Keratinocyte (primary cell): Measurements from ENCODE around the gene PHACTR1.

Experiments
- EZH2 ChIP-seq: IDR thresholded peaks from one replicate; pipeline ENCODE4 v1.6.1; 2012; ENCODE audit warnings: inconsistent platforms, mild to moderate bottlenecking, low read length, moderate library complexity
- TF ChIP-seq, protein P1 (sequence below), 3 experiments: IDR thresholded peaks in 1 of 3; conservative IDR thresholded peaks in 1 of 3; optimal IDR thresholded peaks in 1 of 3; 2 replicates in 2 of 3; 3 replicates in 1 of 3; pipeline versions ENCODE3 to v1.5.1; 2011; ENCODE audit warnings: low read length in 3 of 3, mild to moderate bottlenecking in 3 of 3, moderate library complexity in 2 of 3, control low read depth in 1 of 3, inconsistent platforms in 1 of 3; ENCODE audit not compliant: insufficient read depth in 2 of 3; ENCODE audit errors: extremely low read depth in 1 of 3

DNA sequence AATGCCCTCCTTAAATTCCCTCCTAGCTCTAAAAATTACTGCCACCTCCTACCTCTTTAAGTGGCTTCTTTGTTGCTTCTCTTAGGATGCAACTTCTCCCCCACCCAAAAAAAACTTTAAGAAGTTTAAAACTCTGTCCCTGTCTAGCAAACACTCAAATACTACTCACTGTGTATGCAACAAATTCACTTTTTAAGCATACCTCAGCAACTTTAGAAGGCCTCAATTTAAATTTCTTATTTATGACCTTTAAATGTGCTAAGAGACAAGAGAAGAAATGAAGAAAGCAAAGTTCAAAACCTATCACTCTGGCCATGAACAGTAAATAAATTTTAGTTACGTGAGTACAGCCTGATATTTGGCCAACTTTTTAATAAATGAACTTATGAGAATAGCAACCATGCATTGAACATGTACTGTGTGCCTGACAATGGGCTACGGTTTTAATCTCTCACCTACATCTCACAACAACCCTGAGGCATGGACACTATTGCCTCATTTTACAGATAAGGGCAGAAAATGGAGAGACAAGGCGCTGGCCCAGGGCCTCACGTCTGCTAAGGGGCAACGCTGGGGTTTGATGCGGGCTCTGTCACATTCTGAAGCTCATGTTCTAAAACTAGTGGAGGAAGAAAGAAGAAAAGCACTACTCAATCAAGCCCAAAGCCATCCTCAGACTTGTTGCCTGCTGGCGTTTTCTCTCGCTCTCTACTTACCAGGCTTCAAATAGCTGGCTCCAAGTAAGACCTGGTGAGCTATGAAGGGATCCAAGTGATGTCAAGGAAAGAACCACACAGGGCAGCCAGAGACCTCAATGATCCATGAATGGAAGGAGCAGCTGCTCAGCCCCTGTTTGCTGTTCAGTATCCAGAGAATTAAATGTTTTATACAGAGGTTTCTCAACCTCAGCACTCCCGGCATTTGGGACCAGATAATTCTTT is 512.0 kb downstream of the PHACTR1 start:
- TF ChIP-seq, protein P1, sequence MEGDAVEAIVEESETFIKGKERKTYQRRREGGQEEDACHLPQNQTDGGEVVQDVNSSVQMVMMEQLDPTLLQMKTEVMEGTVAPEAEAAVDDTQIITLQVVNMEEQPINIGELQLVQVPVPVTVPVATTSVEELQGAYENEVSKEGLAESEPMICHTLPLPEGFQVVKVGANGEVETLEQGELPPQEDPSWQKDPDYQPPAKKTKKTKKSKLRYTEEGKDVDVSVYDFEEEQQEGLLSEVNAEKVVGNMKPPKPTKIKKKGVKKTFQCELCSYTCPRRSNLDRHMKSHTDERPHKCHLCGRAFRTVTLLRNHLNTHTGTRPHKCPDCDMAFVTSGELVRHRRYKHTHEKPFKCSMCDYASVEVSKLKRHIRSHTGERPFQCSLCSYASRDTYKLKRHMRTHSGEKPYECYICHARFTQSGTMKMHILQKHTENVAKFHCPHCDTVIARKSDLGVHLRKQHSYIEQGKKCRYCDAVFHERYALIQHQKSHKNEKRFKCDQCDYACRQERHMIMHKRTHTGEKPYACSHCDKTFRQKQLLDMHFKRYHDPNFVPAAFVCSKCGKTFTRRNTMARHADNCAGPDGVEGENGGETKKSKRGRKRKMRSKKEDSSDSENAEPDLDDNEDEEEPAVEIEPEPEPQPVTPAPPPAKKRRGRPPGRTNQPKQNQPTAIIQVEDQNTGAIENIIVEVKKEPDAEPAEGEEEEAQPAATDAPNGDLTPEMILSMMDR (optimal IDR thresholded peaks at IDR 0.05 in 1 of 3, IDR thresholded peaks at IDR 0.05 in 1 of 3, conservative IDR thresholded peaks at IDR 0.05 in 1 of 3; ENCODE audit: extremely low read depth in 1 of 3, insufficient read depth in 2 of 3, low read length in 3 of 3), result no peak
- TF ChIP-seq EZH2, result no peak
